ENCODE measurements around the gene ARAP2.

GRCh38 chr4:36220776-36221175, 23.5 kb downstream of the ARAP2 start:
- TF ChIP-seq REST (IDR thresholded peaks at IDR 0.05; ENCODE audit: low read depth) (no peak), CREB1 (IDR thresholded peaks at IDR 0.05; ENCODE audit: low read depth) (no peak), RAD21 (IDR thresholded peaks at IDR 0.05; ENCODE audit: low read depth) (no peak), EGR1 (IDR thresholded peaks at IDR 0.05) (no peak), TAF1 (IDR thresholded peaks at IDR 0.05; ENCODE audit: low read depth) (no peak), EP300 (IDR thresholded peaks at IDR 0.05; ENCODE audit: borderline replicate concordance) (no peak), TCF12 (IDR thresholded peaks at IDR 0.05; ENCODE audit: low read depth) (no peak), USF1 (IDR thresholded peaks at IDR 0.05) (no peak), MAX (IDR thresholded peaks at IDR 0.05) (no peak), YY1 (IDR thresholded peaks at IDR 0.05; ENCODE audit: low read depth) (no peak), ZBTB7A (IDR thresholded peaks at IDR 0.05; ENCODE audit: low read depth) (no peak), CEBPB (IDR thresholded peaks at IDR 0.05) (no peak), NFIC (IDR thresholded peaks at IDR 0.05) (no peak), FOXM1 (IDR thresholded peaks at IDR 0.05; ENCODE audit: borderline replicate concordance, low read depth) (no peak)
